ENCODE results near the gene ASCC2. TPM values are rescaled to one million over a fixed set of nuclear protein-coding genes. Genes with fewer than 3 reads are reported as not detected.

ASCC2 gene
- total and polyA plus RNA-seq, 4 donors: 34.6 to 43.7 (median 38.7) TPM

DNA sequence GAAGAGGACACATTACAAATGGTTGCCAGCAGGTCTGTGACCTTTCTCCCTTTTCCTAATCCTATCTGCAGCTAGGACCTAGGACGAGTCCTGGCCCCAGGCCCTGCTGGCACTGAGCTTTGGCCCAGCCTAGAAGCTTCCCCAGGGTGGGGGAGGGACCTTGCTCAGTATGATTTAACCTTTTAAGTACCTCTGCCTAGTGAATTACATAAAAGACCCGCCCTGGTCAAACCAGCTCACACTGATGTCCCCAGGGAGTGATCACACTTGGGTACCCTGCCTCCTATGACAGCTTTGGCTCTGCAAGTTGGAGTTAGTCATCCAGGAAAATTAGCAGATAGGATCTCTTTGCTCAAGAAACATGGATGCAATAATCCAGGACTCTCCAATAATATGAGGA is 21.9 kb downstream of the ASCC2 start:
- Histone ChIP-seq H3K4me1 (ENCODE audit: control insufficient read depth in 4 of 4, insufficient read depth in 4 of 4, low read length in 3 of 4) (peaks cover 17 to 82% (median 78%) of the 10 kb centered on the region in 4 donors), H3K4me3 (ENCODE audit: low read depth in 1 of 3, low read length in 3 of 3) (no peak overlapping the region), H3K36me3 (ENCODE audit: control insufficient read depth in 4 of 4, insufficient read depth in 3 of 4, low read depth in 1 of 4, low read length in 3 of 4) (peaks cover 0 to 16% (median 10%) of the 10 kb centered on the region in 4 donors), H3K27me3 (ENCODE audit: control insufficient read depth in 4 of 4, insufficient read depth in 4 of 4, low read length in 3 of 4) (no peaks in the 10 kb centered on the region), H3K9me3 (ENCODE audit: control insufficient read depth in 4 of 4, low read length in 3 of 4) (no peaks in the 10 kb centered on the region), H3K9ac (ENCODE audit: low read depth in 1 of 2, low read length in 2 of 2) (no peak overlapping the region), H3K27ac (ENCODE audit: low read depth in 1 of 2, low read length in 2 of 2) (peak overlapping the region; percentile 58 to 75)
- 28% methylated on average over 2 of the region's 2 CpGs for WGBS
- TF ChIP-seq HNF4A (conservative IDR thresholded peaks at IDR 0.05) (peak; percentile 81 to 82), TAF1 (conservative IDR thresholded peaks at IDR 0.05) (no peak), RAD21 (IDR thresholded peaks at IDR 0.05) (peak; percentile 39 to 64), GABPA (IDR thresholded peaks at IDR 0.05 in 1 of 2, conservative IDR thresholded peaks at IDR 0.05 in 1 of 2) (no peak), JUND (IDR thresholded peaks at IDR 0.05) (peak in 1 of 2 donors; percentile 64), EGR1 (IDR thresholded peaks at IDR 0.05; ENCODE audit: low read depth in 2 of 2) (no peak), SP1 (IDR thresholded peaks at IDR 0.05) (peak; percentile 84), FOXA1 (IDR thresholded peaks at IDR 0.05) (no peak), NR2F2 (IDR thresholded peaks at IDR 0.05) (peak; percentile 56), YY1 (IDR thresholded peaks at IDR 0.05) (peak; percentile 91), HNF4G (IDR thresholded peaks at IDR 0.05) (peak; percentile 22), FOXA2 (IDR thresholded peaks at IDR 0.05) (peak; percentile 28), RXRA (IDR thresholded peaks at IDR 0.05) (peak; percentile 90 to 93)
- TF ChIP-seq, protein P1, sequence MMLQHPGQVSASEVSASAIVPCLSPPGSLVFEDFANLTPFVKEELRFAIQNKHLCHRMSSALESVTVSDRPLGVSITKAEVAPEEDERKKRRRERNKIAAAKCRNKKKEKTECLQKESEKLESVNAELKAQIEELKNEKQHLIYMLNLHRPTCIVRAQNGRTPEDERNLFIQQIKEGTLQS (IDR thresholded peaks at IDR 0.05): no peak
- TF ChIP-seq, protein P2, sequence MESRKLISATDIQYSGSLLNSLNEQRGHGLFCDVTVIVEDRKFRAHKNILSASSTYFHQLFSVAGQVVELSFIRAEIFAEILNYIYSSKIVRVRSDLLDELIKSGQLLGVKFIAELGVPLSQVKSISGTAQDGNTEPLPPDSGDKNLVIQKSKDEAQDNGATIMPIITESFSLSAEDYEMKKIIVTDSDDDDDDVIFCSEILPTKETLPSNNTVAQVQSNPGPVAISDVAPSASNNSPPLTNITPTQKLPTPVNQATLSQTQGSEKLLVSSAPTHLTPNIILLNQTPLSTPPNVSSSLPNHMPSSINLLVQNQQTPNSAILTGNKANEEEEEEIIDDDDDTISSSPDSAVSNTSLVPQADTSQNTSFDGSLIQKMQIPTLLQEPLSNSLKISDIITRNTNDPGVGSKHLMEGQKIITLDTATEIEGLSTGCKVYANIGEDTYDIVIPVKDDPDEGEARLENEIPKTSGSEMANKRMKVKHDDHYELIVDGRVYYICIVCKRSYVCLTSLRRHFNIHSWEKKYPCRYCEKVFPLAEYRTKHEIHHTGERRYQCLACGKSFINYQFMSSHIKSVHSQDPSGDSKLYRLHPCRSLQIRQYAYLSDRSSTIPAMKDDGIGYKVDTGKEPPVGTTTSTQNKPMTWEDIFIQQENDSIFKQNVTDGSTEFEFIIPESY (IDR thresholded peaks at IDR 0.05): peak; percentile 53
- TF ChIP-seq, protein P3, sequence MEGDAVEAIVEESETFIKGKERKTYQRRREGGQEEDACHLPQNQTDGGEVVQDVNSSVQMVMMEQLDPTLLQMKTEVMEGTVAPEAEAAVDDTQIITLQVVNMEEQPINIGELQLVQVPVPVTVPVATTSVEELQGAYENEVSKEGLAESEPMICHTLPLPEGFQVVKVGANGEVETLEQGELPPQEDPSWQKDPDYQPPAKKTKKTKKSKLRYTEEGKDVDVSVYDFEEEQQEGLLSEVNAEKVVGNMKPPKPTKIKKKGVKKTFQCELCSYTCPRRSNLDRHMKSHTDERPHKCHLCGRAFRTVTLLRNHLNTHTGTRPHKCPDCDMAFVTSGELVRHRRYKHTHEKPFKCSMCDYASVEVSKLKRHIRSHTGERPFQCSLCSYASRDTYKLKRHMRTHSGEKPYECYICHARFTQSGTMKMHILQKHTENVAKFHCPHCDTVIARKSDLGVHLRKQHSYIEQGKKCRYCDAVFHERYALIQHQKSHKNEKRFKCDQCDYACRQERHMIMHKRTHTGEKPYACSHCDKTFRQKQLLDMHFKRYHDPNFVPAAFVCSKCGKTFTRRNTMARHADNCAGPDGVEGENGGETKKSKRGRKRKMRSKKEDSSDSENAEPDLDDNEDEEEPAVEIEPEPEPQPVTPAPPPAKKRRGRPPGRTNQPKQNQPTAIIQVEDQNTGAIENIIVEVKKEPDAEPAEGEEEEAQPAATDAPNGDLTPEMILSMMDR (IDR thresholded peaks at IDR 0.05; ENCODE audit: low read depth, low read length, missing input control): no peak
- TF ChIP-seq, protein P4, sequence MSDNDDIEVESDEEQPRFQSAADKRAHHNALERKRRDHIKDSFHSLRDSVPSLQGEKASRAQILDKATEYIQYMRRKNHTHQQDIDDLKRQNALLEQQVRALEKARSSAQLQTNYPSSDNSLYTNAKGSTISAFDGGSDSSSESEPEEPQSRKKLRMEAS (IDR thresholded peaks at IDR 0.05): peak; percentile 75
- TF ChIP-seq, protein P5, sequence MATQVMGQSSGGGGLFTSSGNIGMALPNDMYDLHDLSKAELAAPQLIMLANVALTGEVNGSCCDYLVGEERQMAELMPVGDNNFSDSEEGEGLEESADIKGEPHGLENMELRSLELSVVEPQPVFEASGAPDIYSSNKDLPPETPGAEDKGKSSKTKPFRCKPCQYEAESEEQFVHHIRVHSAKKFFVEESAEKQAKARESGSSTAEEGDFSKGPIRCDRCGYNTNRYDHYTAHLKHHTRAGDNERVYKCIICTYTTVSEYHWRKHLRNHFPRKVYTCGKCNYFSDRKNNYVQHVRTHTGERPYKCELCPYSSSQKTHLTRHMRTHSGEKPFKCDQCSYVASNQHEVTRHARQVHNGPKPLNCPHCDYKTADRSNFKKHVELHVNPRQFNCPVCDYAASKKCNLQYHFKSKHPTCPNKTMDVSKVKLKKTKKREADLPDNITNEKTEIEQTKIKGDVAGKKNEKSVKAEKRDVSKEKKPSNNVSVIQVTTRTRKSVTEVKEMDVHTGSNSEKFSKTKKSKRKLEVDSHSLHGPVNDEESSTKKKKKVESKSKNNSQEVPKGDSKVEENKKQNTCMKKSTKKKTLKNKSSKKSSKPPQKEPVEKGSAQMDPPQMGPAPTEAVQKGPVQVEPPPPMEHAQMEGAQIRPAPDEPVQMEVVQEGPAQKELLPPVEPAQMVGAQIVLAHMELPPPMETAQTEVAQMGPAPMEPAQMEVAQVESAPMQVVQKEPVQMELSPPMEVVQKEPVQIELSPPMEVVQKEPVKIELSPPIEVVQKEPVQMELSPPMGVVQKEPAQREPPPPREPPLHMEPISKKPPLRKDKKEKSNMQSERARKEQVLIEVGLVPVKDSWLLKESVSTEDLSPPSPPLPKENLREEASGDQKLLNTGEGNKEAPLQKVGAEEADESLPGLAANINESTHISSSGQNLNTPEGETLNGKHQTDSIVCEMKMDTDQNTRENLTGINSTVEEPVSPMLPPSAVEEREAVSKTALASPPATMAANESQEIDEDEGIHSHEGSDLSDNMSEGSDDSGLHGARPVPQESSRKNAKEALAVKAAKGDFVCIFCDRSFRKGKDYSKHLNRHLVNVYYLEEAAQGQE (IDR thresholded peaks at IDR 0.05): peak; percentile 37
- DNase-seq (ENCODE audit: low spot score): no peak
